MM.1S (cell line): ENCODE data around the gene THAP10.
"Not testable (repeated sequence)": the region's sequence is repeated elsewhere in the genome, so short reads cannot be mapped to it uniquely, and the experiment has no call there.

Source experiments
- DNase-seq: peaks from one replicate; pipeline ENCODE4 v3.0.0-alpha.2; 2015
- H2AFZ ChIP-seq: fragments of 300-600 bp; sonication (generic); 2 replicates; pipeline ENCODE4 v1.6.0; 2016; ENCODE audit warnings: antibody characterized with exemption, low read length
- H3F3A ChIP-seq: fragments of 300-600 bp; sonication (generic); 2 replicates; pipeline ENCODE4 v1.6.1; 2016; ENCODE audit warnings: mild to moderate bottlenecking, antibody characterized with exemption, low read length, moderate library complexity, mixed read lengths; ENCODE audit not compliant: insufficient read depth
- H3K27ac ChIP-seq: fragments of 300-600 bp; sonication (generic); 2 replicates; pipeline ENCODE4 v1.5.1; 2016; ENCODE audit warnings: mild to moderate bottlenecking, low read length
- H3K27me3 ChIP-seq: fragments of 300-600 bp; sonication (generic); replicated peaks from 2 replicates; pipeline ENCODE4 v1.6.0; 2016; ENCODE audit warnings: low read length; ENCODE audit not compliant: insufficient read depth
- H3K36me3 ChIP-seq: fragments of 300-600 bp; sonication (generic); replicated peaks from 2 replicates; pipeline ENCODE4 v1.6.1; 2016; ENCODE audit warnings: mild to moderate bottlenecking, low read length, mixed read lengths; ENCODE audit not compliant: insufficient read depth
- H3K4me1 ChIP-seq: fragments of 300-600 bp; sonication (generic); 2 replicates; pipeline ENCODE4 v1.6.1; 2016; ENCODE audit warnings: low read length, mixed read lengths
- H3K4me2 ChIP-seq: fragments of 300-600 bp; sonication (generic); 2 replicates; pipeline ENCODE4 v1.6.0; 2016; ENCODE audit warnings: low read depth, low read length
- H3K4me3 ChIP-seq: fragments of 300-600 bp; sonication (generic); 2 replicates; pipeline ENCODE4 v1.5.1; 2016; ENCODE audit warnings: low read length, mixed read lengths
- H3K79me2 ChIP-seq: fragments of 300-600 bp; sonication (generic); 2 replicates; pipeline ENCODE4 v1.6.1; 2016; ENCODE audit warnings: mixed run types, low read length, mixed read lengths
- H3K9ac ChIP-seq: fragments of 300-600 bp; sonication (generic); 2 replicates; pipeline ENCODE4 v1.6.1; 2016; ENCODE audit warnings: low read length, mixed read lengths
- H3K9me2 ChIP-seq: fragments of 300-600 bp; sonication (generic); replicated peaks from 2 replicates; pipeline ENCODE4 v1.6.1; 2016; ENCODE audit warnings: mild to moderate bottlenecking, low read length, mixed read lengths; ENCODE audit not compliant: insufficient read depth
- H3K9me3 ChIP-seq: fragments of 300-600 bp; sonication (generic); replicated peaks from 2 replicates; pipeline ENCODE4 v1.6.1; 2016; ENCODE audit warnings: mild to moderate bottlenecking, low read length, mixed read lengths; ENCODE audit not compliant: insufficient read depth
- H4K20me1 ChIP-seq: fragments of 300-600 bp; sonication (generic); 2 replicates; pipeline ENCODE4 v1.6.1; 2016; ENCODE audit warnings: mild to moderate bottlenecking, low read length, moderate library complexity, mixed read lengths; ENCODE audit not compliant: insufficient read depth
- EZH2 ChIP-seq: fragments of 300-600 bp; sonication (generic); optimal IDR thresholded peaks from 2 replicates; pipeline ENCODE3; 2017; ENCODE audit warnings: low read depth, mild to moderate bottlenecking, antibody characterized with exemption, low read length, mixed read lengths
- EZH2phosphoT487 ChIP-seq: fragments of 300-600 bp; sonication (generic); IDR thresholded peaks from 2 replicates; pipeline ENCODE4 v1.6.1; 2018; ENCODE audit warnings: antibody characterized with exemption, low read length
- TF ChIP-seq, protein P1 (sequence below): fragments of 300-600 bp; sonication (generic); IDR thresholded peaks from 2 replicates; pipeline ENCODE4 v1.5.1; 2016; ENCODE audit warnings: antibody characterized with exemption, low read length, mixed read lengths

THAP10 gene

DNA sequence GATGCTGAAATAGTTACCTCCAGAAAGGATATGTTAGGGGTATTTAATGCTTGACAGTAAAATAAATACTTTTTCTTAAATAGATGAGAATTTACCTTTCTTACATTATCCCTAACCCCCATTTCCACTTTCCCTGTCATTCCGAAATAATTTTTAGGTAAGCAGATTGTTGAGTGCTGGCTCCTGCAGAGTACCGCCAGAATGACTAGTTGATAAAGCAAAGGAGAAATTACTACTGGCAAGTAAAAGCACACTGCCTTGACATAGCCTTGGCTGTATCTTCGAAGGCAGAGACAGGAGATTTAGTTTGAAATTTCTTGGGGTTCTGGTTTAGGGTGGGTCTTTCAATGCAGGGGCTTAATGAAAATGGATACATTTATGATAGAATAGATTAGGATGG is 41.2 kb upstream of the THAP10 start:
- no peak overlapping the region for H3K4me2 ChIP-seq
- no peaks in the 10 kb centered on the region for H3K36me3 ChIP-seq
- no peak overlapping the region for H2AFZ ChIP-seq
- no peak for TF ChIP-seq EZH2
- TF ChIP-seq, protein P1, sequence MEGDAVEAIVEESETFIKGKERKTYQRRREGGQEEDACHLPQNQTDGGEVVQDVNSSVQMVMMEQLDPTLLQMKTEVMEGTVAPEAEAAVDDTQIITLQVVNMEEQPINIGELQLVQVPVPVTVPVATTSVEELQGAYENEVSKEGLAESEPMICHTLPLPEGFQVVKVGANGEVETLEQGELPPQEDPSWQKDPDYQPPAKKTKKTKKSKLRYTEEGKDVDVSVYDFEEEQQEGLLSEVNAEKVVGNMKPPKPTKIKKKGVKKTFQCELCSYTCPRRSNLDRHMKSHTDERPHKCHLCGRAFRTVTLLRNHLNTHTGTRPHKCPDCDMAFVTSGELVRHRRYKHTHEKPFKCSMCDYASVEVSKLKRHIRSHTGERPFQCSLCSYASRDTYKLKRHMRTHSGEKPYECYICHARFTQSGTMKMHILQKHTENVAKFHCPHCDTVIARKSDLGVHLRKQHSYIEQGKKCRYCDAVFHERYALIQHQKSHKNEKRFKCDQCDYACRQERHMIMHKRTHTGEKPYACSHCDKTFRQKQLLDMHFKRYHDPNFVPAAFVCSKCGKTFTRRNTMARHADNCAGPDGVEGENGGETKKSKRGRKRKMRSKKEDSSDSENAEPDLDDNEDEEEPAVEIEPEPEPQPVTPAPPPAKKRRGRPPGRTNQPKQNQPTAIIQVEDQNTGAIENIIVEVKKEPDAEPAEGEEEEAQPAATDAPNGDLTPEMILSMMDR: no peak
- no peak for TF ChIP-seq EZH2phosphoT487
- H3F3A ChIP-seq: no peaks in the 10 kb centered on the region
- H3K9me2 ChIP-seq: no peaks in the 10 kb centered on the region
- no peak overlapping the region for H3K4me3 ChIP-seq
- no peaks in the 10 kb centered on the region for H3K27me3 ChIP-seq
- H3K9me3 ChIP-seq: no peaks in the 10 kb centered on the region
- no peak overlapping the region for H3K9ac ChIP-seq
- no peaks in the 10 kb centered on the region for H3K4me1 ChIP-seq
- H3K79me2 ChIP-seq: no peaks in the 10 kb centered on the region
- DNase-seq: no peak
- H4K20me1 ChIP-seq: no peaks in the 10 kb centered on the region
- no peak overlapping the region for H3K27ac ChIP-seq

DNA sequence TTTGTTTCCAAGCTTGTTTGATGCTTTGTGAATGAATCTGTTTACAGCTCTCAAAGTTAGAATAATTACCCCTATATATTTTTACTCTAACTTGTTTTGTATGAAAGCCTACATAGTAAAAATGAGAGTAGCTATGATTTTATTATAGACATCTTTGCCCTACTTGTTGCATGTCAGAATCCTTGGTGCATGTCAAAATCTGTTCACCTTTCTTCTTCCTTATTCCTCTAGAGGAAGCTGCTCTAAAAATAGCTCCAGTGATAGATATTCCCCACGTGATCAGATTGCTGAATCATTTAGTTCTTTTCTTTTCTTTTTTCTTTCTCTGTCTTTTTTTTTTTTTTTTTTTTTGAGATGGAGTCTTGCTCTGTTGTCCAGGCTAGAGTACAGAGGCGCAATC is 40.2 kb upstream of the THAP10 start:
- Histone ChIP-seq H3K36me3 (no peaks in the 10 kb centered on the region), H3K79me2 (no peaks in the 10 kb centered on the region), H3K9me3 (no peaks in the 10 kb centered on the region), H3K4me2 (no peak overlapping the region), H3F3A (no peaks in the 10 kb centered on the region), H3K9me2 (no peaks in the 10 kb centered on the region), H3K27ac (no peak overlapping the region), H3K9ac (no peak overlapping the region), H3K27me3 (no peaks in the 10 kb centered on the region), H3K4me3 (no peak overlapping the region), H2AFZ (no peak overlapping the region), H4K20me1 (no peaks in the 10 kb centered on the region), H3K4me1 (peaks cover under 1% of the 10 kb centered on the region)
- TF ChIP-seq, protein P1: no peak
- TF ChIP-seq EZH2: no peak
- no peak for TF ChIP-seq EZH2phosphoT487
- DNase-seq: no peak

GRCh38 chr15:70931821-70932220 is 39.6 kb upstream of the THAP10 start:
- Histone ChIP-seq H3K4me2 (no peak overlapping the region), H3K36me3 (no peaks in the 10 kb centered on the region), H3K9me3 (no peaks in the 10 kb centered on the region), H3K79me2 (no peaks in the 10 kb centered on the region), H3K9ac (no peak overlapping the region), H3F3A (no peaks in the 10 kb centered on the region), H3K27me3 (no peaks in the 10 kb centered on the region), H3K27ac (no peak overlapping the region), H3K9me2 (no peaks in the 10 kb centered on the region), H3K4me3 (no peak overlapping the region), H4K20me1 (no peaks in the 10 kb centered on the region), H3K4me1 (peaks cover 5% of the 10 kb centered on the region), H2AFZ (no peak overlapping the region)
- TF ChIP-seq EZH2phosphoT487 (no peak), EZH2 (no peak)
- TF ChIP-seq, protein P1: no peak
- no peak for DNase-seq

GRCh38 chr15:70926914-70927313 is 34.7 kb upstream of the THAP10 start:
- not testable (repeated sequence) for H4K20me1 ChIP-seq, H2AFZ ChIP-seq, H3K4me1 ChIP-seq, H3K79me2 ChIP-seq, H3F3A ChIP-seq, H3K27ac ChIP-seq, H3K36me3 ChIP-seq, H3K9ac ChIP-seq, H3K9me2 ChIP-seq, H3K27me3 ChIP-seq, H3K9me3 ChIP-seq, H3K4me3 ChIP-seq
- peak; percentile 37 for DNase-seq
- 0 out of 2 replicates have a peak overlapping the region, but pooled peaks have one; percentile 1 for H3K4me2 ChIP-seq
